ENCODE data around the gene MAP2.

GRCh38 chr2:209690029-209690754 lies 266.3 kb downstream of the MAP2 start:
- TF ChIP-seq FOXP4 (CRISPR knock-in tag; IDR thresholded peaks at IDR 0.05), result no peak
- TF ChIP-seq ZNF138 (CRISPR knock-in tag; conservative IDR thresholded peaks at IDR 0.05), result no peak
- TF ChIP-seq CTCF (IDR thresholded peaks at IDR 0.05), result no peak
- no peak for TF ChIP-seq MAX (CRISPR knock-in tag; IDR thresholded peaks at IDR 0.05)
- no peak for TF ChIP-seq E2F4 (CRISPR knock-in tag; IDR thresholded peaks at IDR 0.05; ENCODE audit: borderline replicate concordance, low read depth)
- no peak for TF ChIP-seq NR2C2 (CRISPR knock-in tag; IDR thresholded peaks at IDR 0.05)
- TF ChIP-seq SP1 (CRISPR knock-in tag; conservative IDR thresholded peaks at IDR 0.05), result no peak
